Stimulated activated CD8-positive, alpha-beta memory T cell treated with anti-CD3 and anti-CD28 coated beads, Interleukin-4, amount 100 ng/mL, for 4 hours (primary cell): Measurements from ENCODE around the gene AMOT.

Experiments
- DNase-seq, 2 donors: peaks; one replicate each; pipeline ENCODE4 v3.0.0-alpha.2; 2020; ENCODE audit warnings: low read depth in 2 of 2, low spot score in 1 of 2

The AMOT gene

DNA sequence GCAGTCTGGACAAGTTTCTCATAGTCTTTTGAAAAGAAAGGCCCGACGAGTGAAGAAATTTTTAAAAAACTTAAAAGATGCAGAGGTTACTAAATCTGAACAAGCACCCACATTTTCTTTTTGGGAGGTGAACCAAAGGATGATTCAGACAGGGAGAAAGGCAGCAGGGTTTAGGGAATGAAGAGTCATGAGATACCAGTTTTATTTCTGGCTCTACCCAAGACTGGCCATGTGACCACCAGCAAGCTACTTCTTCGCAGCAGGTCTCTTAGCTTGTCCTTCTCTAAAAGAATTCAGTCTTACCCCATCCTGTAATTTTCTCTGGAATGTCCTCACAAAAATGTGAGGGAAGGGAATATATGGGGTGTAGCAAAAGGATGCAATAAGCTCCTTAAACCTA, 37.6 kb downstream of the AMOT start:
- DNase-seq: no peak

GRCh38 chrX:112802541-112802940, 38.1 kb downstream of the AMOT start:
- no peak for DNase-seq

- no peak for DNase-seq
These were observed 39.5 kb downstream of the AMOT start for GRCh38 chrX:112800971-112801775.

- DNase-seq: no peak
These were observed 41.2 kb downstream of the AMOT start for GRCh38 chrX:112799425-112799824.

DNA sequence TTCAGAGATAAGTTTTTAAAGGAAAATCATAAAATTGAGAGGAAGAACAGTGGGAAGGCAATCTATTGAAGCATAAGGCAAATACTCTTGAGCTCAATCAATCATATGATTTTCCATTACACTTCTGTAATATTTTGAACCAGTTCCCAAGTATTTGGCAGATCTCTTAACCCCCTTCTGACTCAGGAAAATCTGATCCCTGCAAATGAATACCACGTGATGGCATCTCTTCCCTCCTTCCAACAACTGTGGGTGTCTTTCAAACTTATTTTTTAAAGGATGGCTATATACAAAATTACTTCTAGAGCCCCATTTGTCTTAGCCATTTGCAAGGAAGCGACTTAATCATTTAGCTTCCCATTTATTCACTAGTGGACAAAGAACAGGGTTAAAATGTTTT, 41.9 kb downstream of the AMOT start:
- DNase-seq: no peak

DNA sequence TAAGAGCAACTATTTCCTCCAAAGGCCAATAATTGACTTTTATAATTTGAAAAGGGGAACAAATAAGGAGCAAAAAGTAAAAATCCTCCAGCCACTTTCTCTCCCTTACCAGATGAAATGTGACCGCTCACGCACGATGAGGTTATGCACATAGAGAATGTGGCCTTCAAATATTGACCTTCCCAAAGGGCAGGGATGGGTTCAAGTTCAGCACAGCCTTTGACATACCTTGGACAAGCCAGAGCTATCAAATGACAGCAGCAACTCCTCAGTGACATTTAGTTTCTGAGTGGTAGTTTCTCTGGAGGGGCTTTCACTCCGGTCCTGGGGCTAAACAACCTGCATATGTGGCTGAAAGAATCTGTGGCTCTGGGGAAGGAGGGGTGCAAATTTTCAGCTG, 50.7 kb downstream of the AMOT start:
- no peak for DNase-seq

GRCh38 chrX:112786076-112786475, 54.6 kb downstream of the AMOT start:
- no peak for DNase-seq

DNA sequence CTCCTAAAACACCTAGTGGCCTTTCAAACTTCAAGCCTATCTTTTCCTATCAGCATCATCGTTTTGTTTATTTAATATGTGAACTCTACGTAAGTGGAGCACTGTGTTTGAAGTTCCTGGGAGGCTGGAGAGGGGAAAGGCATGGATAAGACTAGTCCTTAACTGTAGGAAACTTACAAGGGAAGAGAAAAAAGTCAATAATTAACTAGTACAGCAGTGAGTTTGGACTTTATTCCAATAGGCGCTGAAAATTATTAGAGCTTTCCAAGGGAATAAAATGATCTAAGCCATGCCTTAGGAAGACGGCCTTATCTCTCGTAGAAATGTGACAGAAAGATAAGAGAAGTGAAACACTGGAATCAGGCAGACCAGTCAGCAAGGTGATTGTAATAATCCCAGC, 55.3 kb downstream of the AMOT start:
- no peak for DNase-seq

DNA sequence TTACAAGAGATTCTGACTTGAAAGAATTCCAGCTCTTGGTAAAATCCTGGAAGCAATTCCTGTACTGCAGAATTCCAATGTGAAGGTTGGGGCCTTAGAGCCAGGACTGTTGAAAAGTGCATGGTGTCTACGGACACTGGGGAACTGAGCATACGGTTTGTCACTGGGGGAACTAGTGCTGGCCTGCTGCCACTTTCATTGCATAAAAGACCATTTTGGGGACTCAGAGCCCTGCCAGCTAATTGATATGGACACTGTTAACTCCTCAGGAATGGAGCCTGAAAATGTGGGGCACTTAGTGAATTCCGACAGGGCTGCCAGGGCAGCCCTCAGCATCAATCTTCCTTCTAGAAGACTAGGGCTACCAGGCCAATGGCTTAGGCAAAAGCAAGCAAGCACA, 55.9 kb downstream of the AMOT start:
- no peak for DNase-seq

GRCh38 chrX:112779139-112779538, 61.5 kb downstream of the AMOT start:
- DNase-seq: no peak

DNA sequence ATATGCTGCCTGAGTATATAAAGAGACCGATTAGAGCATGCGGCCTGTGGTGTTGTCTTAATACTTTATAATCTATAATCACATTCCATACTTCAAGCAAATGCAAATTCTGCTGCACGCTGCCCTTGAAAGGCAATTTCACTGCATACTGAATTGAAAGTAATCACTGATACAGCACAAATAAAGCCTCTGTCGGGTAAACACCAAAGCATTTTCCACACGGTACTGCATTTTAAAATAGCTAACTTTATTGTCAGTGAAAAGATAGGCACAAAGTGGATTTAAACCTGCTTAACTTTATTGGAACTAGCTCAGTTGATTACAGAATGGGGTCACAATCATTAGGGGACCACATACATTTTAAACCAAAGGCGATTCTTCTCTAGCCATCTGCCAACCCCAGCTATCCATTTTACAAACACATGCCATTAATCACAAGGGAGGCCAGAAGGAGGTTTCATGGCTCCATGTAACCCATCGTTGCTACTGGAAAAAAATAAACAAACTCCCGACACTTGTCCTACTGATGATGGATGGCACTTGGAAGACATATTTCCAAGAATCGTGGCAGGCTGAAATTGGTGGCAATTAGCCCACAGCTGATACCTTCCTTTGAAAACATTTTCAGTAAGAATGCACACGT, 65.9 kb downstream of the AMOT start:
- no peak for DNase-seq

DNA sequence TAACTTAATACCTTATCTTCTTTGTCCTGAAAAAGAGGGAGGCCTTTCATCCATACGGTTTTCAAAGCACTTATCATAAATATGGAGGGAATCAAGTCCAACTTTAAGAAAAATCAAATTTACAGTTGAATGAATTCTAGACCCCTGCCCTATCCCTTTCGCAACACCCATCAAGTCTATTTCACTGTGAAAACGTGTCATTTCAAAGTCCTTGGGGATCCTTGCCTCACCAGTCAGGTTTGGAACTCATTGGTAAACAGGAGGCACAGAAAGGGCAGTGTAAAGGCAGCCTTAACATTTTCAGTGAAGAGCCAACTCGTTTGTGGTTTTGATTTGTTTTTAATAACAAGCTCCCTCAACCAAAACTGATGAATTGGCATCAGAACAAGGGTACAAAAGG, 66.5 kb downstream of the AMOT start:
- no peak for DNase-seq

- no peak for DNase-seq
These were observed 71.6 kb downstream of the AMOT start for GRCh38 chrX:112769034-112769433.

- no peak for DNase-seq
These were observed 72.1 kb downstream of the AMOT start for GRCh38 chrX:112768563-112768962.

DNA sequence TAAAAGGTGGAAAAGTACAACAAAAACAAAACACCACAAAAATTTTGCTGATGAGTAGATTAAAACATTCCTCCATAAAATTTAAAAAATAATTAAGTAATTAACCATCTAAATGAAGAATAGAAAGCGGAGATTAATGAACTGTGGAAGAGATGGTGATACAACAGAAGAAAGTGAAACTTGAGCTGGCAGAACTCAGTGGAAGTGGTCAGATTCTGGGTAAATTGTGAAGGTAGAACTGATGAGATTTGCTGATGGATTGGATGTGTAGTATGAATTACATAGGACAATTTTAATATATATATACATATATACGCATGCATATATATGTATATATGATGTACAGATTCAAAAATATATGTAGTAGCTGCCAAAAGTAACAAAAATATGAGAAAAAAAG, 73.9 kb downstream of the AMOT start:
- DNase-seq: no peak

- no peak for DNase-seq
These were observed 79.1 kb downstream of the AMOT start for GRCh38 chrX:112761242-112762207.

DNA sequence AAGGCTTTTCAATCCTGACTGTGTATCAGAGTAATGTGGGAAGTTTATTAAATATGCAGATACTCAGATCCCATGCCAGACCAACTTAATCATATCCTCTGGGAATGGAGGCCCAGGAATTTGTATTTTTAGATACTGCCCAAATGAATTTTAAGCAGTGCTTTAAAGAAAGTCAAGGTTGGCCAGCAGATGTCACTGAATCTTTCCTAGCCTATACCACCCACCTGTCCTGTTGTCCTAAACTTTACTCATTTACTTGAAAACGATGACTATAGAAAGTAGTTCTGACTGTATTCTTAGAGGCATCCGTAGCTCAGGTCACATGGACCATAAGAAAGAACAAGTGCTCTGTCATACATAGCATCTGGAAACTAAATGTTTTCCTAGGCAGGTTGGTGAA, 79.9 kb downstream of the AMOT start:
- no peak for DNase-seq

DNA sequence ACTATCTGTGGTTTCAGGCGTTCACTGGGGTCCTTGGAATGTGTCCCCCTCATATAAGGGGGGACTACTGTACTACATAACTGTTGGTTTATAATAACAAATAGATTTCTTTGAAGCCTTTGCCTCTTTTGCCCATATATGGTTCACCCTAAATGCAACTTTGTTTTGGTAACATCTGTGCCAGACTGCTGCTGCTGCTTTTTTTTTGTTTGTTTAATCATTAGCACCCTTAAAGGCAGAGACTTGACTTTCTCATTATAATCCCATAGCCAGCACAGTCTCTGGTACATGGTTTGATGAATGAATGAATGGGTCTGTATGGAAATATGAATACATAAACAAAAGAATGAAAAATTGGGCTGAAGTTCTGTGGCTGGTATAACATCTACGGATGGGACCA, 80.7 kb downstream of the AMOT start:
- no peak for DNase-seq

GRCh38 chrX:112759512-112759911, 81.1 kb downstream of the AMOT start:
- DNase-seq: no peak

- no peak for DNase-seq
These were observed 82.7 kb downstream of the AMOT start for GRCh38 chrX:112757946-112758345.

GRCh38 chrX:112753116-112753515, 87.5 kb downstream of the AMOT start:
- no peak for DNase-seq

GRCh38 chrX:112751076-112751475, 89.6 kb downstream of the AMOT start:
- DNase-seq: no peak
